IPS-NIHi11 (cell line): ENCODE results near the gene COG7.
"Not testable (repeated sequence)": the region's sequence is repeated elsewhere in the genome, so short reads cannot be mapped to it uniquely, and the experiment has no call there.

Experiments
- DNase-seq: peaks from one replicate; pipeline ENCODE4 v3.0.0; 2012; ENCODE audit warnings: mixed read lengths, low spot score

Gene COG7

GRCh38 chr16:23452572-23453337 is at the start of gene COG7:
COG7 (minus strand) TSS chr16:23453189; CDS start chr16:23452994, 195 bp downstream.
- DNase-seq, result peak; percentile 90

- DNase-seq, result no peak
Measured at GRCh38 chr16:23502466-23502865, 49.5 kb upstream of the COG7 start.

- DNase-seq, result no peak
Measured at GRCh38 chr16:23501291-23501690, 48.3 kb upstream of the COG7 start.

- DNase-seq, result no peak
Measured at GRCh38 chr16:23500862-23501225, 47.9 kb upstream of the COG7 start.

- DNase-seq, result no peak
Measured at GRCh38 chr16:23500212-23500861, 47.3 kb upstream of the COG7 start.

- DNase-seq, result peak; percentile 30
Measured at GRCh38 chr16:23499801-23500200, 46.8 kb upstream of the COG7 start.

GRCh38 chr16:23498863-23499262 is 45.9 kb upstream of the COG7 start:
- no peak for DNase-seq

- no peak for DNase-seq
Measured at GRCh38 chr16:23497543-23497868, 44.5 kb upstream of the COG7 start.

- DNase-seq, result no peak
Measured at GRCh38 chr16:23496821-23497542, 44.0 kb upstream of the COG7 start.

GRCh38 chr16:23495671-23496070 is 42.7 kb upstream of the COG7 start:
- no peak for DNase-seq

GRCh38 chr16:23494188-23494587 is 41.2 kb upstream of the COG7 start:
- no peak for DNase-seq

- peak; percentile 19 for DNase-seq
Measured at GRCh38 chr16:23491490-23492391, 38.8 kb upstream of the COG7 start.

GRCh38 chr16:23486480-23486879 is 33.5 kb upstream of the COG7 start:
- DNase-seq, result no peak

- DNase-seq, result no peak
Measured at GRCh38 chr16:23485841-23486240, 32.9 kb upstream of the COG7 start.

GRCh38 chr16:23485257-23485614 is 32.2 kb upstream of the COG7 start:
- DNase-seq, result no peak

GRCh38 chr16:23484510-23485256 is 31.7 kb upstream of the COG7 start:
- no peak for DNase-seq

GRCh38 chr16:23483492-23483891 is 30.5 kb upstream of the COG7 start:
- not testable (repeated sequence) for DNase-seq

- DNase-seq, result no peak
Measured at GRCh38 chr16:23482778-23483177, 29.8 kb upstream of the COG7 start.

- no peak for DNase-seq
Measured at GRCh38 chr16:23480257-23480656, 27.3 kb upstream of the COG7 start.

GRCh38 chr16:23479138-23479537 is 26.1 kb upstream of the COG7 start:
- DNase-seq, result no peak

GRCh38 chr16:23478566-23478965 is 25.6 kb upstream of the COG7 start:
- DNase-seq, result no peak

GRCh38 chr16:23476289-23476688 is 23.3 kb upstream of the COG7 start:
- no peak for DNase-seq
